ENCODE results near the gene C2CD3. TPM values are rescaled to one million over a fixed set of nuclear protein-coding genes. Genes with fewer than 3 reads are reported as not detected.

The C2CD3 gene
- total and polyA plus RNA-seq, 2 experiments from 2014 or later, result 7.3 to 9.2 TPM

DNA sequence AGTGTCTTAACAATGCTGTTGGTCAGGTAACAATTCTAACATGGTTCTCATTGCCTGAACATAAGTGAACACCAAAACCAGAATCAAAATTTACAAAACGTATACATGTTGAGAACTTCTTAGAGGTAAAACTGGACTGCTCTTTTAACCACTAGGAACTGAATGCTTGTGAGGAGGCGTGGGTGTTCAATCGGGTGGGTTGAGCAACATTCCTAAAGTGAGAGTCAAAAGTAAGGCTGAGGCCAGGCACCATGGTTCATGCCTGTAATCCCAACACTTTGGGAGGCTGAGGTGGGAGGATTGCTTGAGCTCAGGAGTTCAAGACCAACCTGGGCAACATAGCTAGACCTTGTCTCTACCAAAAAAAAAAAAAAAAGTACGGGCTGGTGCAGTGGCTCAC lies 11.8 kb upstream of the C2CD3 start:
- Histone ChIP-seq H4K20me1 (ENCODE audit: insufficient read depth) (peaks cover 16% of the 10 kb centered on the region; the same call in 1 of the 2 replicates), H3K9me2 (ENCODE audit: insufficient read depth) (no peaks in the 10 kb centered on the region), H3K27ac (no peak overlapping the region), H3K9ac (no peak overlapping the region), H3K4me2 (ENCODE audit: unreplicated experiment) (no peak overlapping the region), H3K27me3 (replicated peaks; ENCODE audit: insufficient read depth) (no peaks in the 10 kb centered on the region), H3K79me2 (ENCODE audit: insufficient read depth) (peaks cover 98% of the 10 kb centered on the region), H3K4me3 (no peak overlapping the region), H3K36me3 (ENCODE audit: low read depth) (no peaks in the 10 kb centered on the region), H3K4me1 (ENCODE audit: insufficient read depth) (peaks cover 14% of the 10 kb centered on the region), H3F3A (ENCODE audit: insufficient read depth) (peaks cover 9% of the 10 kb centered on the region; the same call in 1 of the 2 replicates), H3K9me3 (ENCODE audit: low read depth) (no peaks in the 10 kb centered on the region), H2AFZ (no peak overlapping the region)
- TF ChIP-seq EZH2phosphoT487 (IDR thresholded peaks at IDR 0.05; ENCODE audit: insufficient read depth, low read depth) (no peak), EZH2 (IDR thresholded peaks at IDR 0.05; ENCODE audit: insufficient read depth, poor library complexity, severe bottlenecking) (no peak)
- peak; percentile 25 for DNase-seq
- 84 to 89% methylated on average over 4 of the region's 4 CpGs for WGBS, 2 experiments (ENCODE audit: low coverage in 1 of 2, low lambda C conversion rate in 2 of 2, missing lambda C conversion rate in 2 of 2)
- in situ Hi-C loops (cut with MboI), result no loop called here

DNA sequence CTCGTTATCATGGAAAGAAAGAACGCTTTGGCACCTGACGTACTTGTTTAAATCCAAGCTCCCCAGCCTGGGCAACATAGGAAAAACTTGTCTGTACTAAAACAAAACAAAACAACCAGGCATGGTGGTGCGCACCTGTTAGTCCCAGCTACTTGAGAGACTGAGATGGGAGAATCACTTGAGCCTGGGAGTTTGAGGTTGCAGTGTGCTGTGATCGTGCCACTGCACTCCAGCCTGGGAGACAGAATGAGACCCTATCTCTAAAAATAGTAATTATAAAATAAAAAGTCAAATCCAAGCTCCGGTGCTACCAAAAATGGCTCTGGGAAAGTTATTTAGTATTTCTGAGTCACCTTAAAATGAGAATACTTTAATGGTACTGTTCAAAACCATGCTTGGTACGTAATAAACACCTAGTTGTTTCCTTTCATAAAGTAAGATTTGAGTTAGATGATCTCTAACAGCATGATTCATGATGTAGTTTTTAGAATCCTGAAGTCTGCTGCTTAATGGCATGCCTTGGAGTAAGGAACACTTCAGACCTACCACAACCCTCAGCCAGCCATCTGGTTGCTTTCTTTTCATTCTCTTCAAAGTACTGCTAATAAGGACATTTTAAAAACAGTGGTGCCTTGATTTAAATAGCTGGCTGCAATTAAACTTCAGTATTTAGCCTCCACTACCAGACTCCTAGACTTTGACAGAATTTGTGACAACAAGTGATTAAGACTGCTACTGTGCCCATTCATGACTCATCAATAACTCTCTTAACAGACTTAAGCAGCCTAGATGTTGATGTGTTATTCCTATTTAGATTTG lies 8.6 kb upstream of the C2CD3 start:
- Histone ChIP-seq H3K9ac (no peak overlapping the region), H3K4me2 (ENCODE audit: unreplicated experiment) (no peak overlapping the region), H3K4me3 (no peak overlapping the region), H3K27me3 (replicated peaks; ENCODE audit: insufficient read depth) (no peaks in the 10 kb centered on the region), H3K9me3 (ENCODE audit: low read depth) (no peaks in the 10 kb centered on the region), H3K4me1 (ENCODE audit: insufficient read depth) (peaks cover 10% of the 10 kb centered on the region), H3K27ac (no peak overlapping the region), H3K36me3 (ENCODE audit: low read depth) (no peaks in the 10 kb centered on the region), H3K9me2 (ENCODE audit: insufficient read depth) (no peaks in the 10 kb centered on the region), H3F3A (ENCODE audit: insufficient read depth) (peaks cover 9% of the 10 kb centered on the region; the same call in 1 of the 2 replicates), H2AFZ (no peak overlapping the region), H3K79me2 (ENCODE audit: insufficient read depth) (peaks cover 99% of the 10 kb centered on the region), H4K20me1 (ENCODE audit: insufficient read depth) (0 out of 2 replicates have a peak, but pooled peaks cover 7% of the 10 kb centered on the region)
- in situ Hi-C loops (cut with MboI), result no loop called here
- TF ChIP-seq EZH2phosphoT487 (IDR thresholded peaks at IDR 0.05; ENCODE audit: insufficient read depth, low read depth) (no peak), EZH2 (IDR thresholded peaks at IDR 0.05; ENCODE audit: insufficient read depth, poor library complexity, severe bottlenecking) (no peak)
- 95 to 97% methylated on average over 7 of the region's 7 CpGs for WGBS, 2 experiments (ENCODE audit: low coverage in 1 of 2, low lambda C conversion rate in 2 of 2, missing lambda C conversion rate in 2 of 2)
- peak; percentile 54 for DNase-seq

DNA sequence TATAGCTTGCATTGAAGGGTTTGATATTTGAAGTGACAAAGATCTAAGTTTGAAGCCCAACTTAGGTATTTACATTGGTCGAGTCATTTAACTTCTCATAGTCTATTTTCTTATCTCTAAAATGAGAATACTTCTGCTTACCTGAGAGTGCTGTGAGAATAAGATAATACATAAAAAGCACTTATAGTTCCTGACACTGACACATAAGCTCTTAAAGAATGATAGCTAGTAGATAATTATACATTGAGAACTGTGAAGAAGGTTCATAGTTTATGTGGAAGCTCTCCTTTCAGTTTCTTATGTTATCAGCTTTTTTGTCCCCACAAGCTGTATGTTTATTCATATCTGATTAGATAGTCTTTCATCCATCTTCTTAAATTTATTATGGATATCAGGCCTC lies 5.1 kb upstream of the C2CD3 start:
- in situ Hi-C loops (cut with MboI), result no loop called here
- peaks cover 96% of the 10 kb centered on the region for H3K79me2 ChIP-seq (ENCODE audit: insufficient read depth)
- WGBS, 2 experiments (ENCODE audit: low coverage in 1 of 2, low lambda C conversion rate in 2 of 2, missing lambda C conversion rate in 2 of 2), result 40 to 45% methylated on average over 1 of the region's 1 CpG

GRCh38 chr11:74171997-74172396 lies 1.2 kb upstream of the C2CD3 start:
- H3K4me1 ChIP-seq (ENCODE audit: insufficient read depth), result peaks cover 37% of the 10 kb centered on the region
- no peaks in the 10 kb centered on the region for H4K20me1 ChIP-seq (ENCODE audit: insufficient read depth)
- peaks cover 13% of the 10 kb centered on the region for H3K36me3 ChIP-seq (ENCODE audit: low read depth)
- no peaks in the 10 kb centered on the region for H3K9me3 ChIP-seq (ENCODE audit: low read depth)
- H3K27ac ChIP-seq, result peak overlapping the region; percentile 88
- peaks cover 10% of the 10 kb centered on the region; the same call in 1 of the 2 replicates for H3F3A ChIP-seq (ENCODE audit: insufficient read depth)
- H3K9me2 ChIP-seq (ENCODE audit: insufficient read depth), result no peaks in the 10 kb centered on the region
- peak overlapping the region; percentile 94 for H3K9ac ChIP-seq
- no peak for TF ChIP-seq EZH2phosphoT487 (IDR thresholded peaks at IDR 0.05; ENCODE audit: insufficient read depth, low read depth)
- TF ChIP-seq EZH2 (IDR thresholded peaks at IDR 0.05; ENCODE audit: insufficient read depth, poor library complexity, severe bottlenecking), result no peak
- peaks cover 90% of the 10 kb centered on the region for H3K79me2 ChIP-seq (ENCODE audit: insufficient read depth)
- peak overlapping the region; percentile 96 for H2AFZ ChIP-seq
- DNase-seq, result peak; percentile 38
- in situ Hi-C loops (cut with MboI), result no loop called here
- H3K4me2 ChIP-seq (ENCODE audit: unreplicated experiment), result peak overlapping the region; percentile 94
- H3K27me3 ChIP-seq (replicated peaks; ENCODE audit: insufficient read depth), result no peaks in the 10 kb centered on the region
- H3K4me3 ChIP-seq, result peak overlapping the region; percentile 95
- 2 to 4% methylated on average over 5 of the region's 5 CpGs for WGBS, 2 experiments (ENCODE audit: low coverage in 1 of 2, low lambda C conversion rate in 2 of 2, missing lambda C conversion rate in 2 of 2)

More for the DNA sequence above, 5.1 kb upstream of the C2CD3 start:
- Histone ChIP-seq H3K27me3 (replicated peaks; ENCODE audit: insufficient read depth) (no peaks in the 10 kb centered on the region), H3K36me3 (ENCODE audit: low read depth) (no peaks in the 10 kb centered on the region), H3F3A (ENCODE audit: insufficient read depth) (peaks cover 20% of the 10 kb centered on the region), H3K4me3 (no peak overlapping the region), H4K20me1 (ENCODE audit: insufficient read depth) (0 out of 2 replicates have a peak, but pooled peaks cover 7% of the 10 kb centered on the region), H3K4me1 (ENCODE audit: insufficient read depth) (peaks cover 32% of the 10 kb centered on the region), H3K27ac (no peak overlapping the region), H2AFZ (no peak overlapping the region), H3K9me2 (ENCODE audit: insufficient read depth) (no peaks in the 10 kb centered on the region), H3K4me2 (ENCODE audit: unreplicated experiment) (no peak overlapping the region), H3K9me3 (ENCODE audit: low read depth) (no peaks in the 10 kb centered on the region), H3K9ac (no peak overlapping the region)
- no peak for TF ChIP-seq EZH2 (IDR thresholded peaks at IDR 0.05; ENCODE audit: insufficient read depth, poor library complexity, severe bottlenecking)
- TF ChIP-seq EZH2phosphoT487 (IDR thresholded peaks at IDR 0.05; ENCODE audit: insufficient read depth, low read depth), result no peak
- no peak for DNase-seq
